Measurements from ENCODE around the gene SAMD1. TPM values are rescaled to one million over a fixed set of nuclear protein-coding genes. Genes with fewer than 3 reads are reported as not detected.

SAMD1 gene
- 12.9 and 19.8 TPM in 2 replicates for total RNA-seq (2022)
- percentile 40 among the genes with signal in this experiment for Bru-seq, nascent RNA
- percentile 76 among the genes with signal in this experiment for BruChase-seq, experiment 1, labeled RNA remaining after a 6-hour chase
- percentile 50 among the genes with signal in this experiment for BruChase-seq, experiment 2, labeled RNA remaining after a 2-hour chase
- long read RNA-seq, transcript SAMD1-202 (5 exons, 2,164 nt), result major isoform, 5 of 8 reads
- long read RNA-seq, partial matches to known transcripts, result 0 of 8 reads
- long read RNA-seq, other reads (novel, unspliced or antisense), result 3 of 8 reads

- Mint-ChIP-seq H3K4me3 (ENCODE audit: unreplicated experiment) (peak within 1 kb of the TSS; percentile 78), H3K36me3 (ENCODE audit: insufficient read depth, unreplicated experiment) (peaks cover 27% of the 10 kb centered on the region), H3K27me3 (ENCODE audit: insufficient read depth, unreplicated experiment) (no peaks in the 10 kb centered on the region), H3K4me1 (ENCODE audit: insufficient read depth, unreplicated experiment) (peaks cover 12% of the 10 kb centered on the region), H3K27ac (ENCODE audit: low read depth, unreplicated experiment) (no peak within 1 kb of the TSS), H3K9me3 (ENCODE audit: unreplicated experiment) (no peaks in the 10 kb centered on the region)
- POLR2A ChIA-PET, result interaction anchor here (0.7 to 2.9 kb wide), 4 partner anchors 9 to 1200 kb away, joined by 3 to 14 read pairs (median 7); partner anchors contain the start of gene GCDH
- no peak for TF ChIP-seq CTCF (IDR thresholded peaks at IDR 0.05; ENCODE audit: unreplicated experiment)
- BruUV-seq (replicated peaks), result no TSS peak
- DNase-seq (ENCODE audit: unreplicated experiment), result peak; percentile 78
- CTCF ChIA-PET, result no interaction called here
- intact Hi-C loops (cut with micrococcal nuclease), result no loop called here
These were observed at the start of gene SAMD1 for GRCh38 chr19:14090509-14091080. TSS of gene SAMD1 (minus strand) at chr19:14090751.

- no peak overlapping the region for H3K27ac Mint-ChIP-seq (ENCODE audit: low read depth, unreplicated experiment)
- peak overlapping the region; percentile 39 for H3K4me3 Mint-ChIP-seq (ENCODE audit: unreplicated experiment)
- CTCF ChIA-PET, result interaction anchor here (0.6 to 2.1 kb wide), 7 partner anchors 19 to 410 kb away, joined by 3 to 7 read pairs (median 3); no protein-coding TSS in a partner anchor
- H3K27me3 Mint-ChIP-seq (ENCODE audit: insufficient read depth, unreplicated experiment), result no peaks in the 10 kb centered on the region
- no peak for TF ChIP-seq CTCF (IDR thresholded peaks at IDR 0.05; ENCODE audit: unreplicated experiment)
- peak; percentile 22 for DNase-seq (ENCODE audit: unreplicated experiment)
- BruUV-seq (replicated peaks), result no TSS peak
- POLR2A ChIA-PET, result interaction anchor here (0.7 to 1.3 kb wide), 4 partner anchors 14 to 279 kb away, joined by 3 to 5 read pairs (median 3); partner anchors contain the start of gene DDX39A
- H3K36me3 Mint-ChIP-seq (ENCODE audit: insufficient read depth, unreplicated experiment), result peaks cover 4% of the 10 kb centered on the region
- intact Hi-C loops (cut with micrococcal nuclease), result loop anchor here (5.0 kb wide), 1 partner anchor 337 kb away; the partner anchor contains the start of gene PTGER1
- peaks cover 30% of the 10 kb centered on the region for H3K4me1 Mint-ChIP-seq (ENCODE audit: insufficient read depth, unreplicated experiment)
- no peaks in the 10 kb centered on the region for H3K9me3 Mint-ChIP-seq (ENCODE audit: unreplicated experiment)
These were observed 49.4 kb upstream of the SAMD1 start for GRCh38 chr19:14139944-14140343.

- no peaks in the 10 kb centered on the region for H3K27me3 Mint-ChIP-seq (ENCODE audit: insufficient read depth, unreplicated experiment)
- TF ChIP-seq CTCF (IDR thresholded peaks at IDR 0.05; ENCODE audit: unreplicated experiment), result no peak
- peak overlapping the region; percentile 82 for H3K4me3 Mint-ChIP-seq (ENCODE audit: unreplicated experiment)
- peaks cover 4% of the 10 kb centered on the region for H3K36me3 Mint-ChIP-seq (ENCODE audit: insufficient read depth, unreplicated experiment)
- POLR2A ChIA-PET, result interaction anchor here (0.7 to 2.8 kb wide), 3 partner anchors 45 to 210 kb away, joined by 3 to 23 read pairs (median 5); no protein-coding TSS in a partner anchor
- no peak overlapping the region for H3K27ac Mint-ChIP-seq (ENCODE audit: low read depth, unreplicated experiment)
- intact Hi-C loops (cut with micrococcal nuclease), result loop anchor here (5.0 kb wide), 1 partner anchor 339 kb away; the partner anchor contains the start of gene PTGER1
- peak; percentile 23 for DNase-seq (ENCODE audit: unreplicated experiment)
- H3K9me3 Mint-ChIP-seq (ENCODE audit: unreplicated experiment), result no peaks in the 10 kb centered on the region
- H3K4me1 Mint-ChIP-seq (ENCODE audit: insufficient read depth, unreplicated experiment), result peaks cover 30% of the 10 kb centered on the region
- BruUV-seq (replicated peaks), result no TSS peak
- CTCF ChIA-PET, result interaction anchor here (0.7 to 3.0 kb wide), 6 partner anchors 23 to 389 kb away, joined by 3 to 31 read pairs (median 6); no protein-coding TSS in a partner anchor
These were observed 48.2 kb upstream of the SAMD1 start for GRCh38 chr19:14138576-14139265.

All from MCF 10A (cell line).